ENCODE measurements around the gene SNX13.
"Not testable (repeated sequence)": the region's sequence is repeated elsewhere in the genome, so short reads cannot be mapped to it uniquely, and the experiment has no call there.

The SNX13 gene

DNA sequence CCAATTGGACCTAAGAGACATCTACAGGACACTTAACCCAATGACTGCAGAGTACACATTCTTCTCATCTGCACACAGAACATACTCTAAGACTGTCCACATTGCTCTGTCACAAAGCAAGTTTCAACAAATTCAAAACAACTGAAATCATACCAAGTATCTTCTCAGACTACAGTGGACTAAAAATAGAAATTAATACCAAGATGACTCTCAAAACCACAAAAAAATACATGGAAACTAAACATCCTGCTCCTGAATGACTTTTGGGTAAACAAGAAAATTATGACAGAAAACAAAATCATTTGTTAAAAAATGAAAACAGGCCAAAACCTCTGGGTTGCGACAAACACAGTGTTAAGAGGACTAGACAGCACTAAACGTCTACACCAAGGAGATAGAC lies 24.5 kb downstream of the SNX13 start:
- no peak for DNase-seq

- DNase-seq, result no peak
Measured at GRCh38 chr7:17915168-17915567, 25.1 kb downstream of the SNX13 start.

DNA sequence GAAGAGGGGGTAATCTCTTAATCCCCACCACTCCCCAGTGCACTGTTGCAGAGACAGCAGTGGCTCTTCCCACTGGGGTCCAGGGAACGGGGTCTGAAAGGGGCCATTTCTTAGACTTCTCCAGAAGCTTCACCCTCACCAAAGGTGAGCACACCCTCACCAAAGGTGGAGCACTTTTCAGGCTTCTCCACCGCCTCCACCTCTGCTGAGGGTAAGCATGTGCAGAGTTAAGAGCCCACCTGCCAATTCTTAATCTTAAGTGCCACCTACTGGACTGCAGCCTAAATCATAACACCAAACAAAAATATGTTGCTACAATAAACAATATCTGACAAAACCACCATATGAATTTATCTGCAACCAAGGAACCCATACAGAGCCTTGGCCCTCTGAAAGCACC lies 27.0 kb downstream of the SNX13 start:
- no peak for DNase-seq

DNA sequence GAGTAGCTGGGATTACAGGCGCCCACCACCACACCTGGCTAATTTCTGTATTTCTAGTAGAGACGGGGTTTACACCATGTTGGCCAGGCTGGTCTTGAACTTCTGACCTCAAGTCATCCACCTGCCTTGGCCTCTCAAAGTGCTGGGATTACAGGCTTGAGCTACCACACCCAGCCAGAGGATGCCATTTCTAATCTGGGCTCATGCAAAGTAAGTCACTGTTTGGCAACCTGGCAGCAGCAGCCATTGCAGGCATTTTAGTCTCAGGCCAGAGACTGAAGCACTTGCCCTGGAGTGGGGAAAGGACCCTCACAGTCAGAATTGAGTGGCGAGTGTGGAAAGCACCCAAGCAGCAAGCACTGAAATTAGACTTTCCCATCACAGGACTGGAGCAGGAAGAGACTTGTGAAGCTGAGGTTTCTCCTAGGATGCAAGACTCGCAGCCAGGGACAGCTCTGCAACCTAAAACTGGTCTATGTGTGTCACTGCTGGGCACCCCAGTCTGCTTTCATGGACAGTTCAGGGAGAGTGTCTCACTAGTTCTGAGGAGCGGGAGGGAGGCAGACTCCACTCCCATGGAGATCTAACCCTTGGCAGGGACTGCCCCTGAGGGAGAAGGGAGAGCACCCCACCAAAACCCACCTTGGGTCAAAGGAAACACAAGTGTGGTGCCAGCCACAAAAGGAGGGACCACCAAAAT lies 27.6 kb downstream of the SNX13 start:
- DNase-seq, result no peak

DNA sequence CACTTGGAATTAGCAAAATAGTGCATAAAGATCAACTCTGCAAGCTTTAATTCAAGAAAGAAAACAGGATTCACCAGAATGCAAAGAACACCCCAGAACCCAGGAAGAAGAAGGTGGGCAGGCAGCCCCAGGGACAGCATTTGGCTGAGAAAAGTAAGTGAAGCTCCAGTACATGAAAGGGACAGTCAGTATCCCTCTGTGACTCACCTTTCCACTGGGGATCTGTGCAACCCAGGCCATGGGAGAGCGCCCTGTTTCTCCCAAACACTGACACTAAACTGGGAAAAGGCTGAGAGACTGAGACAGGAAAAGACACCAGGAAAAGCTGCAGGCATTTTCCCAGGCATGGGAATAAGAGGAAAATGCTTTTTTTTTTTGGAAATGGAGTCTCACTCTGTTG lies 28.2 kb downstream of the SNX13 start:
- no peak for DNase-seq

DNA sequence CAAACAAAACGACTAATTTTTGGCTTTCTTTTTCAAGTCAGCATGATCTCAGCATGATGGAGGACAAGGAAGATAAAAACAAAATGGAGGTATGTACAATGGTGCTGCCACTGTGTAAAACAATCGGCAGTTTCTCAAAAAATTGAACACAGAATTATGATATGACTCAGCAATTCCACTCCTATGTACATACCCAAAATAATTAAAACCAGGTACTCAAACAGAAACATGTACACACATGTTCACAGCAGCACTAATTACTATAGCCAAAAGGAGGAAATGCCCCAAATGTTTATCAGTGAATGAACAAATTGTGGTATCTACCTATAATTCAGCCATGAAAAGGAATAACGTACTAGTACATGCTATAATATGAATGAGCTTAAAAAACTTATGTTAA lies 29.9 kb downstream of the SNX13 start:
- no peak for DNase-seq

DNA sequence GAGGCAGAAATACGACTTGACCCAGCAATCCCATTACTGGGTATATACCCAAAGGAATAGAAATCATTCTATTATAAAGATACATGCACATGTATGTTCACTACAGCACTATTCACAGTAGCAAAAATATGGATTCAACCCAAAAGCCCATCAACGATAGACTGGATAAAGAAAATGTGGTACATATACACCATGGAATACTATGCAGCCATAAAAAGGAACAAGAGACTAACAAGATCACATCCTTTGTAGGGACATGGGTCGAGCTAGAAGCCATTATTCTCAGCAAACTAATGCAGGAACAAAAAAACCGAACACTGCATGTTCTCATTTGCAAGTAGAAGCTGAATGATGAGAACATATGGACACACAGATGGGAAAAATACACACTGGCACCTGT lies 31.0 kb downstream of the SNX13 start:
- DNase-seq, result not testable (repeated sequence)

GRCh38 chr7:17907014-17907413 lies 33.3 kb downstream of the SNX13 start:
- no peak for DNase-seq

DNA sequence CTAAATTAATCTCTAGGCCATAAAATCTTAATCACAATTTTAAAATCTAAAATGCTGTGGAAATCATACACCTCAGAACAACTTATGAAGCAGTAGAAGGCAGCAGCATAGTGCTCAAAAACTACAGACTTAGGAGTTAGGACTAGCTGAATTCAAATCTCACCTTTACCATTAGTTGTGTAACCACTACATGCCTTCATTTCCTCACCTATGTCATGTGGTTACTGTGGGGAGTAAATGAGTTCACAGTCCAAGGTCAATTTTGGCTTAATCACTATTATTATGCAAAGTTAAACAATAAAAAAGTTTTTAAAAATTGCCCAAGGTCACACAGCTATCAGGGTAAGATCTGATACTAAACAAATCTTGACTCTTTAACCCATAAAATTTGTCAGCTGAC lies 37.0 kb downstream of the SNX13 start:
- DNase-seq, result no peak

- no peak for DNase-seq
Measured at GRCh38 chr7:17902599-17902998, 37.7 kb downstream of the SNX13 start.

DNA sequence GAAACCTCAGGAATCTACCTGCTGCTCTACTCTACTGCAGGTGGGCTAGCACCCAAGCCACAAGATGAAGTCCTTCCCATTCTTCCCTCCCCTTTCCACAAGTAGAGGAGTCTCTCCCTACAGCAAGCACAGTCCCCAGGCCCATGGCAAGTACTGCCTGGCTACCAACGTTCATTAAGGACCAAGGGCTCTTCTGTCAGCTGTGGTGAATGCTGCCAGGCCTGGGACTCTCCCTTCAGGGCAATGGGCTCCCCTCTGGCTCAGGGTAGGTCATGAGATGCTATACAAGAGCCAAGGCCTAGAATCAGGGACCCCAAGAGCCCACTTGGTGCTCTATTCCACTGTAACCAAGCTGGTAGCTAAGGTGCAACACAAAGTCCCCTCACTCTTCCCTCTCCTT lies 39.8 kb downstream of the SNX13 start:
- no peak for DNase-seq

GRCh38 chr7:17898111-17898510 lies 42.2 kb downstream of the SNX13 start:
- DNase-seq, result no peak

- DNase-seq, result no peak
Measured at GRCh38 chr7:17887286-17887685, 53.0 kb downstream of the SNX13 start.

GRCh38 chr7:17882685-17883084 lies 57.6 kb downstream of the SNX13 start:
- DNase-seq, result no peak

- no peak for DNase-seq
Measured at GRCh38 chr7:17879075-17879661, 61.1 kb downstream of the SNX13 start.

GRCh38 chr7:17878627-17879026 lies 61.7 kb downstream of the SNX13 start:
- no peak for DNase-seq

- no peak for DNase-seq
Measured at GRCh38 chr7:17871815-17872533, 68.3 kb downstream of the SNX13 start.

- DNase-seq, result no peak
Measured at GRCh38 chr7:17870406-17870805, 69.9 kb downstream of the SNX13 start.

- no peak for DNase-seq
Measured at GRCh38 chr7:17863809-17864143, 76.5 kb downstream of the SNX13 start.

DNA sequence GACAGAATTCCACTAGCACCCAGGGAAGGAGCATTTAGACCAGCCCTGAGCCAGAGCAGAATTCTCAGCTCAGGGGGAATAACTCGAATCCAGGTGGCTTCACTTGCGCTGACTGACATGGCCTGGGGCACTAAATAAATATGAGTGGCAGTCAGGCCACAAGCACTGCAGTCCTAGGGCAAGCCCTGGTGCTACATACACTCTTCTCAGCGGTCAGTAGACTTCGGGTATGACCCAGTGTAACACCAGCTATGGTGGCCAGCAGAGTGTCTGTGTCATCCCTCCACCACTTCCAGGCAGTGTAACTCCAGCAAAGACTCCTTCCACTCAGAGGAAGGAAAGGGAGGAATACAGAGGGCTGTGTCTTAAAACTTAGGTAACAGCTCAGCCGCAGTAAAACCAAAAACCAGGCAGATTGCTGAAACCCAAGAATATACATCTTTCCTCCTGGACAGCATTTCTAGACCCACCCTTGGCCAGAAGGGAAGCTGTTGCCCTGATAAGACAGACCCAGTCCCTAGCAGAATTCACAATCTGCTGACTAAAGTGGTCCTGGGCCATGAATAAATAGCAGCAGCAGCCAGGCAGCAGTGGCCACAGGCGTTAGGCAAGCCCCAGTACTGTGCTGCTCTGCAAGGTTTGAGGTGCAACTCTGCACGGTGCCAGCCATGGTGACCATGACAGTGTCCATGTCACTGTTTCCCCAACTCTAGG lies 77.0 kb downstream of the SNX13 start:
- no peak for DNase-seq

- no peak for DNase-seq
Measured at GRCh38 chr7:17856251-17856650, 84.0 kb downstream of the SNX13 start.

DNA sequence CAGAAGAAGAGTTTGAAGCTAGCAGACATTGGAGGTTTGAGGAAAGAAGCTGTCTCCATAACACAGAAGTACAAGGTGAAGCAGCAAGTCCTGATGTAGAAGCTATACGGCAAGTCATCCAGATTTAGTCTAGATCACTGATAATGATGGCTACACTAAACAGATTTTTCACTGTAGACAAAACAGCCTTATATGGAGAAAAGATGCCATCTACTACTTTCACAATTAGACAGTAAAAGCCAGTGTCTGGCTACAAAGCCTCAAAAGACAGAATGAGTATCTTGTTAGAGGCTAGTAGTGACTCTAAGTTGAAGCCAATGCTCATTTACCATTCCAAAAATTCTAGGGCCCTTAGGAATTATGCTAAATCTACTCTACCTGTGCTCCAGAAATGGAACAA lies 85.1 kb downstream of the SNX13 start:
- DNase-seq, result no peak

Measured in right kidney (tissue), 1 donor.